Fibroblast of the aortic adventitia (primary cell): ENCODE data around the gene APOF. TPM values are rescaled to one million over a fixed set of nuclear protein-coding genes. Genes with fewer than 3 reads are reported as not detected.
A peak's percentile ranks its signal among the peaks of the same experiment; 100 is the strongest.
"Not testable (repeated sequence)": the region's sequence is repeated elsewhere in the genome, so short reads cannot be mapped to it uniquely, and the experiment has no call there.

ENCODE experiments used
- DNase-seq: peaks from one replicate; pipeline ENCODE4 v3.0.0-alpha.2; 2010; ENCODE audit warnings: low read depth
- H3K4me3 ChIP-seq: 2 replicates; pipeline ENCODE4 v1.5.1; 2011; ENCODE audit warnings: low read depth, mild to moderate bottlenecking, control low read depth, low read length, moderate library complexity
- total RNA-seq: library from RNA; depleted of rRNA; stranded (reverse); fragments of >200 nt; gene quantifications from 2 replicates; pipeline ENCODE4 v1.2.3, GENCODE V29; 2012; ENCODE audit warnings: low replicate concordance
- TF ChIP-seq, protein P1 (sequence below): IDR thresholded peaks from 2 replicates; pipeline ENCODE4 v1.5.1; 2011; ENCODE audit warnings: mild to moderate bottlenecking, low read length, control low read depth, inconsistent platforms; ENCODE audit not compliant: insufficient read depth

The APOF gene, protein sequence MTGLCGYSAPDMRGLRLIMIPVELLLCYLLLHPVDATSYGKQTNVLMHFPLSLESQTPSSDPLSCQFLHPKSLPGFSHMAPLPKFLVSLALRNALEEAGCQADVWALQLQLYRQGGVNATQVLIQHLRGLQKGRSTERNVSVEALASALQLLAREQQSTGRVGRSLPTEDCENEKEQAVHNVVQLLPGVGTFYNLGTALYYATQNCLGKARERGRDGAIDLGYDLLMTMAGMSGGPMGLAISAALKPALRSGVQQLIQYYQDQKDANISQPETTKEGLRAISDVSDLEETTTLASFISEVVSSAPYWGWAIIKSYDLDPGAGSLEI
- not detected in 2 replicates for total RNA-seq

DNA sequence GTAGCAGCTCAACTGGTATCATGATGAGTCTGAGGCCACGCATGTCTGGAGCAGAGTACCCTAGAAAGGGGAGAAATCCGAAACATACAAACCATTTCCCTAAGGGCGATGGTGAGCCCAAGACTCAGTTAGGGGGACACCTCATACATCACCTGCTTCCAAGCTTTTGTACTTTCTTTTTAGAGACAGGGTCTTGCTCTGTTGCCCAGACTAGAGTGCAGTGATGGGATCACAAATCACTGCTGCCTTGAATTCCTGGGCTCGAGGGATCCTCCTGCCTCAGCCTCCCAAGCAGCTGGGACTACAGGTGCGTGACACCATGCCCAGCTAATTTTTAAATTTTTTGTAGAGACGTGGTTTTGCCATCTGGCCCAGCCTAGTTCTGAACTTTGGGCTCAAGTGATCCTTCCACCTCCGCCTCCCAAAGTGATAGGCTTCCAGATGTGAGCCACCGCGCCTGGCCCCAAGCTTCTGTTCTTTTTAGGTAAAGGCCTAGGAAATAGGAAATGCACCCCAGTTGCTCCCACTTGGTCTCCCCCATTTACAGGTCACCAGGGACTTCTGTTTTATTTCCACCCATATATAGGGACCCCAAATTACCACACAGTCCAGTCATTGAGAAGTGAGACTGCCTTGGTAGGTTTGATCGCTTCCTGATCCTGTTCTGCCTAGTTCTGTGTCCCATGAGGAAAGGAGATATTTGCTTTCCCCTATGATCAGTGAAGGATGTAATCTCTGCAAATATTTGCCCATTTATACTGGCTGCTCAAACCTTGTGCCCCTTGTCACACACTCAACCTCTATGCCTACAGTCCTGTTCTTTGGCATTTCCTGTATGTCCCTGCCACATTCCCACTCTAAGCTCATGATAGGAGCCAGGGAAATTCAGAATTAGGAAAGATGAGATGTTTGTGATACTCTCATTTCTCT is at the start of gene APOF:
Gene APOF, minus strand, starts transcription at position 728 of the 930 bp plus-strand sequence. Its CDS starts 112 bp downstream, at position 616.
- TF ChIP-seq, protein P1, sequence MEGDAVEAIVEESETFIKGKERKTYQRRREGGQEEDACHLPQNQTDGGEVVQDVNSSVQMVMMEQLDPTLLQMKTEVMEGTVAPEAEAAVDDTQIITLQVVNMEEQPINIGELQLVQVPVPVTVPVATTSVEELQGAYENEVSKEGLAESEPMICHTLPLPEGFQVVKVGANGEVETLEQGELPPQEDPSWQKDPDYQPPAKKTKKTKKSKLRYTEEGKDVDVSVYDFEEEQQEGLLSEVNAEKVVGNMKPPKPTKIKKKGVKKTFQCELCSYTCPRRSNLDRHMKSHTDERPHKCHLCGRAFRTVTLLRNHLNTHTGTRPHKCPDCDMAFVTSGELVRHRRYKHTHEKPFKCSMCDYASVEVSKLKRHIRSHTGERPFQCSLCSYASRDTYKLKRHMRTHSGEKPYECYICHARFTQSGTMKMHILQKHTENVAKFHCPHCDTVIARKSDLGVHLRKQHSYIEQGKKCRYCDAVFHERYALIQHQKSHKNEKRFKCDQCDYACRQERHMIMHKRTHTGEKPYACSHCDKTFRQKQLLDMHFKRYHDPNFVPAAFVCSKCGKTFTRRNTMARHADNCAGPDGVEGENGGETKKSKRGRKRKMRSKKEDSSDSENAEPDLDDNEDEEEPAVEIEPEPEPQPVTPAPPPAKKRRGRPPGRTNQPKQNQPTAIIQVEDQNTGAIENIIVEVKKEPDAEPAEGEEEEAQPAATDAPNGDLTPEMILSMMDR: no peak
- no peak for DNase-seq
- no peak within 1 kb of the TSS for H3K4me3 ChIP-seq

DNA sequence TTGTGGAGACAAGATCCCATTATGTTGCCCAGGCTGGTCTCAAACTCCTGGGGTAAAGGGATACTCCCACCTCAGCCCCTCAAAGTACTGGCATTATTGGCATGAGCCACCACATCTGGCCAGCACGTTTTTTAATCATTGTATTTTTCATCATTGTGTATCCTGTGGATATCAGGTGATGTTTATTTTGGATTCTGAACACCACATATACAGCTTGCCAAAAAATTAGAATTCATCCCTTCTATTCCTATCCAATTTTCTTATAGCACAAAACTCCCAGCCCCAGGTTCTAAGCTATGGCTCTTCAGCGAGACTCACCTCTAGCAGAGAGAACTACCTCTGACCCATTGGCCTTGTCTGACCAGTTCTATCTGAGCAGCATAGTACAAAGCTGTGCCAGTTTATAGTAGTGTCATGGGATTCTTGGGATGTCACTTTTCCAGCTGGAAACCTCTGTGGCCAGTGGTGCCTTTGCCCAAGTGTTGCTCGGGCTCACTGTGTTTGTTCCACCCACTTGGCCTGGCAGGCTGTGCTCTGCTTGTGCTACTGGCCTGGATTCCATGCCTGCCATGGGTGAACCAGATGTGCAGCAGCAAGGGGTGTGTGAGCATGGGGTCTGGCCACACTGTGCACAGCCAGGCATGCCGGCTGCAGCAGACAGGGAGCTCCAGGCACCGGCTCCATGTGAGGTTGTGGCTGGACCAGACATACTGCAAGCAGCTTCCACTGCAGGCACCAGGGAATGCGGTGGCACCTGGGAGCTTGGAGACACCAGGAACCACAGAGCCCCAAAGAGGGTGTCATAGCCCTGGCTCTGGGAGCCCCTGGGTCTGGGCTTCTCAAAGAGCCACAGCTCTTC is 49.4 kb upstream of the APOF start:
- TF ChIP-seq, protein P1: no peak
- H3K4me3 ChIP-seq: no peak overlapping the region
- DNase-seq: peak; percentile 47

DNA sequence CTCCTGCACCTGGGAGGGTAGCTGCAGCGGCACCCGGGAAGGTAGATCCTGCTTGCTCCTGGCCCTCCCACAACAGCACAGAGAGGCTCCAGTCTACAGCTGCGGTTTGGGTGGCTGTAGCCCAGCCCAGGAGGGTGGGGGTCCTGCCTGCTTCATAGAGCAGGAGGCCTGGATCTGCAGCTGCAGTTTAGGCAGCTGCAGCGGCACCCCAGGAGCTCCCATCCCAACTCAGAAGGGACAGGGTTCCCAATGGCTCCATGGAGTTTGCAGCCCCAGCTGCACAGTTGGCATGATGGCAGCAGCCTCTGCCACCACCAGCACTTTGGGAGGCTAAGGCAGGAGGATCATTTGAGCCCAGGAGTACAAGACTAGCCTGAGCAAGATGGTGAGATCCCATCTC is 48.1 kb upstream of the APOF start:
- TF ChIP-seq, protein P1: no peak
- DNase-seq: no peak
- H3K4me3 ChIP-seq: no peak overlapping the region

DNA sequence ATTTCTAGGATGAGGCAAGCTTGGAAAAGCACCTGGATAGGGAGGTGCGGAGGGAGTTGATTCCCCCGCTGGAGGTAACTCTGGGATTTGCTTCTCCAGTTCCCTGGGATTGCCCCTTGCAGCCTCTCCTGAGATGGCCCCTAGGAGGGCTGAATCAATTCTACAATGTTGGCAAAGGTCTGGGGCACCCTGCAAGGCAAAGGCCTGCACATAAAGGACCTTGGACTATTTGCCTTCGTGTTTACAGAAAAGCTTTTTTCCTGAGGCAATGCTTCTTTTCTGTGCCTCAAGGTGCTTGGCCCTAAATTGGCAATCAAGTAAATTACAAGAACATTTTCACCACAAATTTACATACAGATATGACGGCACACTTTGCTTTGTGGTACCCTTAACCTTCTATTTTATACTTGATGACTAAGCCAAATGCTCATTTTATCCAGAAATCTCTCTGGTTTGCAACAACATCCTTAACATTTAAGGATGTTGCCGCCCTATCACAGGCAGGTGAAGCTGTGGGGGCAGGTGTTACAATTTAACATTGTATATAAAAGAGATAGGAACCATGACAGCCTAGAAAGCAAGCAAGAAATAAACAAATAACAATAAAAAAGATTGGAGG is 46.3 kb upstream of the APOF start:
- no peak for DNase-seq
- H3K4me3 ChIP-seq: no peak overlapping the region
- TF ChIP-seq, protein P1: no peak

DNA sequence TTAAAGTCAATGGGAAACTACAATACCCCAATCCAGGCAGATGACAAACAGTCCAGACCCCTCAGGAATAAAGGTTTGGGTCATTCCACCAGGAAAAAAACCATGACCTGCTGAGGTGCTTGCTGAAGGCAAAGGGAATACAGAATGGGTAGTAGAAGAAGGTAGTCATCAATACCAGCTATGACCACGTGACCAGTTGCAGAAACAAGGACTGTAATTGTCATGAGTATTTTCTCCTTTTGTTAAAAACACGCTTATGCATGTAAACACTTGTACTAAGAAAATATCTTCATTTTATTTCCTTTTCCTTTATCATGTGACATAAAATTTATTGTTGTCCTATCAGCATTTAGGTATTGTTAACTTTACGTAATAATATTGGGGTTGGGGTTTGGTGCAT is 41.6 kb upstream of the APOF start:
- H3K4me3 ChIP-seq, DNase-seq: not testable (repeated sequence)

DNA sequence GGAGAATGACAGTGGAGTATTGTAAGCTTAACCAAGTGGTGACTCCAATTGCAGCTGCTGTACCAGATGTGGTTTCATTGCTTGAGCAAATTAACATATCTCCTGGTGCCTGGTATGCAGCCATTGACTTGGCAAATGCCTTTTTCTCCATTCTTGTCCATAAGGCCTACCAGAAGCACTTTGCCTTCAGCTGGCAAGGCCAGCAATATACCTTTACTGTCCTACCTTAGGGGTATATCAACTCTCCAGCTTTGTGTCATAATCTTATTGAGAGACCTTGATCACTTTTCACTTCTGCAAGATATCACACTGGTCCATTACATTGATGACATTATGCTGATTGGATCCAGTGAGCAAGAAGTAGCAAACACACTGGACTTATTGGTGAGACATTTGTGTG is 39.0 kb upstream of the APOF start:
- not testable (repeated sequence) for DNase-seq, H3K4me3 ChIP-seq

DNA sequence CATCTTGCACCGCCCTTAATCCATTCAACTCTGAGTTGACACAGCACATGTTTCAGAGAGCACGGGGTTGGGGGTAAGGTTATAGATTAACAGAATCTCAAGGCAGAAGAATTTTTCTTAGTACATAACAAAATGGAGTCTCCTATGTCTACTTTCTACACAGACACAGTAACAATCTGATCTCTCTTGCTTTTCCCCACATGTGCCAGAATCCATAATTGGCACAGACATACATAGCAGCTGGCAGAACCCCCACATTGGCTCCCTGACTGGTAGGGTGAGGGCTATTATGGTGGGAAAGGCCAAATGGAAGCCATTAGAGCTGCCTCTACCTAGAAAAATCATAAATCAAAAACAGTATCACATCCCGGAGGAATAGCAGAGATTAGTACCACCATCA is 38.5 kb upstream of the APOF start:
- DNase-seq, H3K4me3 ChIP-seq: not testable (repeated sequence)

DNA sequence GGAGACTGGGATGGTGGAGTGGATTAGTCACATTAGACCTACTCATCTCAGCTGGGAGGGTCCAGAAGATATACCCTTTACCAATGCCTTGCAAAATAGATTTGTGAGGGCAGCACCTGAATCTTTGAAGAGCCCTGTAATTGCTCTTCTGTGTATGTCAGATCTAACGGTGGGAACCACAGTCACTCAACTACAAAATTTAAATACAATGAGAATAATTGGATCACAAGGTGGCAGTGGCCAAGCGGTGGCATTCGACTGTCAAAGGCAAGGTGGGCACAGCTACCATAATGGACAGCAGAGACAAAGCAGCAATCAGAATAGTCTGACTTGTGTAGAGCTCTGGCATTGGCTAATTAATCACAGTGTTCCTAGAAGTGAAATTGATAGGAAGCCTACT is 36.8 kb upstream of the APOF start:
- not testable (repeated sequence) for H3K4me3 ChIP-seq, DNase-seq
